ENCODE measurements around the gene TMEM69. TPM values are rescaled to one million over a fixed set of nuclear protein-coding genes. Genes with fewer than 3 reads are reported as not detected.
A peak's percentile ranks its signal among the peaks of the same experiment; 100 is the strongest.

The TMEM69 gene
- total and polyA plus RNA-seq, 4 donors = 13.8 to 26.1 (median 16.8) TPM

DNA sequence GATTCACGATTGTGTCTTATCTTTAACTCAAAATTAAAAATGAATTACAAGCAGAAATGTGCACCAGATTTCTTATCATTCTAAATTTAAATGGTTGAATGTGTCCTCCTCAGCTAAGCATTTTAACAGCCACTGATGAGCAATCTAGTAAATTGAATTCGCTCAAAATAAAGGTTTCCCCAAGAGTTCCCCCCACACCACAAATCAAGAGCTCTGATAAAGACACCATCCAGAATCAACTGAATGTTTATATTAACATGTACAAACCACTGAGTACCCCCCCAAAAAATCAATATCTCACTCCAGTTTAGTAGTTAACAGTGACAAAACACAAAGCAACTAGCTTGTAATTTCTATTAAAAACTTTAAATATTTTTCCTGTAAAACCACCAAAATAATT, 3.6 kb upstream of the TMEM69 start:
- peaks cover 3 to 17% (median 11%) of the 10 kb centered on the region in 5 donors for H3K4me1 ChIP-seq (ENCODE audit: control insufficient read depth in 5 of 5, insufficient read depth in 5 of 5, low read length in 5 of 5)
- no peak for ATAC-seq (ENCODE audit: insufficient read depth, low FRiP score)
- H3K4me3 ChIP-seq = no peak overlapping the region
- H3K9me3 ChIP-seq (ENCODE audit: control insufficient read depth in 4 of 4, insufficient read depth in 3 of 4, low read length in 3 of 4) = no peaks in the 10 kb centered on the region
- H3K27me3 ChIP-seq (ENCODE audit: control insufficient read depth in 3 of 3, insufficient read depth in 3 of 3, low read length in 2 of 3) = no peaks in the 10 kb centered on the region
- H3K9ac ChIP-seq (ENCODE audit: insufficient read depth in 1 of 2, low read length in 2 of 2) = peak overlapping the region in 1 of 2 donors; percentile 96
- 29 to 58% methylated on average over 2 of the region's 2 CpGs for WGBS, 2 donors
- no peak for DNase-seq
- H3K36me3 ChIP-seq (ENCODE audit: control insufficient read depth in 4 of 4, insufficient read depth in 4 of 4, low read length in 4 of 4) = no peaks in the 10 kb centered on the region
- H3K27ac ChIP-seq (ENCODE audit: low read depth in 1 of 2, low read length in 1 of 2) = no peak overlapping the region
- TF ChIP-seq, protein P1, sequence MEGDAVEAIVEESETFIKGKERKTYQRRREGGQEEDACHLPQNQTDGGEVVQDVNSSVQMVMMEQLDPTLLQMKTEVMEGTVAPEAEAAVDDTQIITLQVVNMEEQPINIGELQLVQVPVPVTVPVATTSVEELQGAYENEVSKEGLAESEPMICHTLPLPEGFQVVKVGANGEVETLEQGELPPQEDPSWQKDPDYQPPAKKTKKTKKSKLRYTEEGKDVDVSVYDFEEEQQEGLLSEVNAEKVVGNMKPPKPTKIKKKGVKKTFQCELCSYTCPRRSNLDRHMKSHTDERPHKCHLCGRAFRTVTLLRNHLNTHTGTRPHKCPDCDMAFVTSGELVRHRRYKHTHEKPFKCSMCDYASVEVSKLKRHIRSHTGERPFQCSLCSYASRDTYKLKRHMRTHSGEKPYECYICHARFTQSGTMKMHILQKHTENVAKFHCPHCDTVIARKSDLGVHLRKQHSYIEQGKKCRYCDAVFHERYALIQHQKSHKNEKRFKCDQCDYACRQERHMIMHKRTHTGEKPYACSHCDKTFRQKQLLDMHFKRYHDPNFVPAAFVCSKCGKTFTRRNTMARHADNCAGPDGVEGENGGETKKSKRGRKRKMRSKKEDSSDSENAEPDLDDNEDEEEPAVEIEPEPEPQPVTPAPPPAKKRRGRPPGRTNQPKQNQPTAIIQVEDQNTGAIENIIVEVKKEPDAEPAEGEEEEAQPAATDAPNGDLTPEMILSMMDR (IDR thresholded peaks at IDR 0.05; ENCODE audit: control extremely low read depth, extremely low read depth) = no peak

DNA sequence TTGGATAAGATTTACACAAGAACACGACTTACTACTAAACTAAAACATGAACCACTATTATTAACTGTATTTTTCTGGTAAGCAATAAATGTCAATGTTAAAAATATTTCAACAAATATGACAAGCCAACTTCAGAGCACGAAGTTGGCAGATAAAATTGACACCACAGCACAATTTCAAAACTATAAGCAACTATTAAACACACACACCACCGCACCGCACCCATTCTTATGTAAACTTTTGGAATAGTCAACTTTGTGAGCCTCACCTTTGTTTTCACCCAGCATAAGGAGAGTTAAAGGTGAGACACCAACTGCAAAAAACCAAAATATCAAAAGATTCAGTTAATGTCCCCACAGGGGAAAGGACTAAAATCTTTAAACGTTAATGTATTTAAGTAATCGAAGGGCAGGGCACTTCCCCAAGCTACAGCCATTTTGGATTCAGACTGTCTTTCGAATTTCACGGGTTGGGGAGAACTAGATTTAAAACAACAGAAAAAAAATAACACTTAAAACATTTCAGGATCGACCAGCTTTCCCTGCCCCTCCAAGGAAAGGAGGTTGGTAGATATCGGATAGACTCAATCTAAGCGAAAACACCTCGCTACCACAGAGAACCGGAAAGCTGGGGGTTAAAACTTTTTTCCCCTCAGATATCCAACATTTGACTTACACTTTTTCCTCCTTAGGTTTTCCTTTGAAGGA, 2.5 kb upstream of the TMEM69 start:
- no peaks in the 10 kb centered on the region for H3K9me3 ChIP-seq (ENCODE audit: control insufficient read depth in 4 of 4, insufficient read depth in 3 of 4, low read length in 3 of 4)
- H3K27me3 ChIP-seq (ENCODE audit: control insufficient read depth in 3 of 3, insufficient read depth in 3 of 3, low read length in 2 of 3) = no peaks in the 10 kb centered on the region
- TF ChIP-seq, protein P1 (IDR thresholded peaks at IDR 0.05; ENCODE audit: control extremely low read depth, extremely low read depth) = no peak
- peak overlapping the region; percentile 90 to 98 for H3K27ac ChIP-seq (ENCODE audit: low read depth in 1 of 2, low read length in 1 of 2)
- 0% methylated on average over 13 of the region's 13 CpGs for WGBS, 2 donors
- peaks cover 0 to 2% (median 0%) of the 10 kb centered on the region in 4 donors for H3K36me3 ChIP-seq (ENCODE audit: control insufficient read depth in 4 of 4, insufficient read depth in 4 of 4, low read length in 4 of 4)
- H3K4me3 ChIP-seq = peak overlapping the region; percentile 92
- H3K9ac ChIP-seq (ENCODE audit: insufficient read depth in 1 of 2, low read length in 2 of 2) = peak overlapping the region; percentile 83 to 96
- DNase-seq (peak in 1 of 3 donors; percentile 73), ATAC-seq (ENCODE audit: insufficient read depth, low FRiP score) (no peak)
- H3K4me1 ChIP-seq (ENCODE audit: control insufficient read depth in 5 of 5, insufficient read depth in 5 of 5, low read length in 5 of 5) = peaks cover 0 to 15% (median 10%) of the 10 kb centered on the region in 5 donors

DNA sequence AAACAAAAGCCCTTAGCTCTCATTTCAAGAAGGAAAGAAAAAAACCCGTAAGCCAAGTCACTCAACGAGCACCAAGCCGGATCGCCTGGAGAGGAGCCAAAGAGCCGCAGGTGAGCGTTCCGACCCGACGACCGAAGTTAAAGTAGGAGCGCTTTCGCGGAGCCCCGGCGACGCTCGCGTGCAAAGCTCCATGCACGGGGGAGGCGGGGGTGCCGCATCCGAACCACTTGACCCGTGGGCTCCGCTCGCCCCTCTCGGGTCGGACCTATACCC, 2.0 kb upstream of the TMEM69 start:
- ATAC-seq (ENCODE audit: insufficient read depth, low FRiP score) (no peak), DNase-seq (peak in 2 of 3 donors; percentile 73 to 77)
- Histone ChIP-seq H3K4me3 (peak overlapping the region; percentile 92), H3K4me1 (ENCODE audit: control insufficient read depth in 5 of 5, insufficient read depth in 5 of 5, low read length in 5 of 5) (peaks cover 0 to 15% (median 10%) of the 10 kb centered on the region in 5 donors), H3K36me3 (ENCODE audit: control insufficient read depth in 4 of 4, insufficient read depth in 4 of 4, low read length in 4 of 4) (peaks cover 0 to 2% (median under 1%) of the 10 kb centered on the region in 4 donors), H3K27me3 (ENCODE audit: control insufficient read depth in 3 of 3, insufficient read depth in 3 of 3, low read length in 2 of 3) (no peaks in the 10 kb centered on the region), H3K27ac (ENCODE audit: low read depth in 1 of 2, low read length in 1 of 2) (peak overlapping the region; percentile 90 to 98), H3K9me3 (ENCODE audit: control insufficient read depth in 4 of 4, insufficient read depth in 3 of 4, low read length in 3 of 4) (no peaks in the 10 kb centered on the region), H3K9ac (ENCODE audit: insufficient read depth in 1 of 2, low read length in 2 of 2) (peak overlapping the region; percentile 83 to 96)
- TF ChIP-seq, protein P1 (IDR thresholded peaks at IDR 0.05; ENCODE audit: control extremely low read depth, extremely low read depth) = no peak
- 0% methylated on average over 27 of the region's 27 CpGs for WGBS, 2 donors
